Hematopoietic multipotent progenitor cell treated with erythropoietin and hydrocortisone succinate and interleukin-3 and kit ligand, for 15 days (in vitro differentiated cells): Measurements from ENCODE around the gene SREK1IP1.
"Not testable (repeated sequence)": the region's sequence is repeated elsewhere in the genome, so short reads cannot be mapped to it uniquely, and the experiment has no call there.

Source experiments
- DNase-seq: peaks from one replicate; pipeline ENCODE4 v3.0.0-alpha.2; 2015; ENCODE audit warnings: low spot score

The SREK1IP1 gene

DNA sequence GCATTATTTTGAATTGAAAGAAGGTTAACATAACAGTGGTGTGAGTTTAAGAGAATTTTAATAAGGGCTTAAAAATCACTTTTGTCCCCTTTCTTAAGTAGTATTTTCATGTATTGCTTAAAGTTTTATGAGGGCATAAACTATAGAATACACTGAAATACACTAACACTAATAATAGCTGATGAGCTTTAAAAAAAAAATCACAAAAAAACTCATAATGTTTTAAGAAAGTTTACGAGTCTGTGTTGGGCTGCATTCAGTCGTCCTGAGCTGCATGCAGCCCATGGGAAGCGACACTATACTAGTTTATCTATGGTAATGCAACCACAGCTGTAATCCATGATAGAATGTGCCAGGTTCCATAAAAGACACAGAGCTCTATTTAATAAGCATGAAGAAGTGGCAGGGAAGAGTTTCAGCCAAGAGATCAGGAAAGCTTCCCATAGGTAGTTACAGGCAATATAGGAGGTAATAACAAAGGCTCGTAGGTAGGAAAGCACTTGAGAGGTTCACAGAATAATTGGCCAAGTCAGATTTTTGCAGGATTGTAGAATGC lies 4.5 kb downstream of the SREK1IP1 start:
- no peak for DNase-seq

- no peak for DNase-seq
Observed at GRCh38 chr5:64759960-64760660, 8.4 kb downstream of the SREK1IP1 start.

GRCh38 chr5:64758901-64759300 lies 9.6 kb downstream of the SREK1IP1 start:
- no peak for DNase-seq

GRCh38 chr5:64754066-64754465 lies 14.4 kb downstream of the SREK1IP1 start:
- DNase-seq: no peak

GRCh38 chr5:64749385-64749784 lies 19.1 kb downstream of the SREK1IP1 start:
- DNase-seq: no peak

DNA sequence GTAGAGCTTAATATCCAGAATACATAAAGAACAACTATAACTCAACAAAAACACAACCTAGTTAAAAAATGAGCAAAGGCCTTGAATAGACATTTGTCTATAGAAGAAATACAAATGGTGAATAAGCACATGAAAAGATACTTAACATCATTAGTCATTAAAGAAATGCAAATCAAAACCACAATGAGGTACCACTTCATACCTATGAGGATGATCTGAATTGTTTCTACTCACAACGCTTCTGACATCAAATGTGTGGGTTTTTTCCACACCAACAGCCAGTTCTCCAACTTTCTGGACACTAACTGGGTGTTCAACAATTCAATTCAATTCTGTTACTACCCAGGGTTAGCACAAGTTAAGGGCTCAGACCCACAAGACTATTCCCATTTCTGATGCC lies 22.0 kb downstream of the SREK1IP1 start:
- no peak for DNase-seq

DNA sequence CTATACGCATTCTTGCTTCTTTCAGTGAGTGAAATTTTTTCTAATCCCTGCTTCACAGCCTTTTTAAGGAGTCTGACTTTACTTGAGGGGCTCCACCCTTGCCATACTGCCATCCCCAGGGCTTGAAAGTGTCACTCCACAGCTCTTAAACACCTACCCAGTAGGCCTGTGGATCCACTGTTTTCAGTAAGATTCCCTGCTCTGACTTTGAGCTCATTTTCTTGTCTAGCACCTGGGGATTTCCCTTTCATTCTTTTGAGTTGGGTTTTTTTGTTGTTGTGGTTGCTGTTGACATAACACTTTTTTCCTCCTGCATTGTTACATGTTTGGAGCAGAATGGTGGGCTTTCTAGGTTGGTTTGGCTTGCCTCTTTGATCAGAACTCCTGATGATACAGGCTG lies 23.6 kb downstream of the SREK1IP1 start:
- no peak for DNase-seq

- no peak for DNase-seq
Observed at GRCh38 chr5:64742821-64743220, 25.7 kb downstream of the SREK1IP1 start.

DNA sequence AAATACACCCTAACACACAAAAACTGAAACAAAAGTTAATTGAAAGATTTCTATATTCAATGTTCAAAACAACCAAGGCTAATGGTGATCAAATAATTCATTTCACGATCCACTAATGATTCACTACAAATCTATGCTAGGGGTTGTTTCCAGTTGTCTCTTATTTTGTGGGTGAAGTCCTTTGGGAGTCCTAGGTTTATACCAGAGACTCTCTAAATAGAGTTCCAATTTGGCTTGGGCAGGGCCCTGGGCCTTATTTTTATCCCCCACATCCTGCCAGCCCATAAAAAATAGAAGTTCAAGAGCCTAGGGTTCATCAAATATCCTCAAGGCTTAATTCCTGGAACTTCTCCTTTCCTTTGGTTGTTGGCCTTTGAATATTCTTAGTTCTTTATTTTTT lies 26.1 kb downstream of the SREK1IP1 start:
- no peak for DNase-seq

GRCh38 chr5:64727150-64727549 lies 41.3 kb downstream of the SREK1IP1 start:
- no peak for DNase-seq

GRCh38 chr5:64722588-64722987 lies 45.9 kb downstream of the SREK1IP1 start:
- DNase-seq: no peak

- DNase-seq: not testable (repeated sequence)
Observed at GRCh38 chr5:64714495-64714894, 54.0 kb downstream of the SREK1IP1 start.

DNA sequence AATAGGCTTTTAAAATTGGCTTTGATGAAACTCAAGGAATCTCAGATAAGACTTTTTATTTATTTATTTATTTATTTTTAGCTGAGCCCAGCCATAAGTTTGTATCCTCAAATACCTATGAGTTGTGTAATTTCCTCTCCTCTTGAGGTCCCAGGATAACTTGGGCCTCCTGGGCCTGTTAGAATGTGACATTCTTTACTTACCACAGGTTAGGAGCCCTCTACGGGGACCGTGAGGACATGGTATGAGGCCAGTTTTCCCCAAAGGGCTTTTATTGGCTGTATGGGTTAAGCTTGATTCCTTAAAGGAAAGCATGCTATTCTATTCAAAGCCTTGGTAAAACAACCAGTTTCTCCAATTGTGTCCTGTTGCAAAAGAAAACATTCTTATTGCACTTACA lies 61.3 kb downstream of the SREK1IP1 start:
- DNase-seq: no peak

DNA sequence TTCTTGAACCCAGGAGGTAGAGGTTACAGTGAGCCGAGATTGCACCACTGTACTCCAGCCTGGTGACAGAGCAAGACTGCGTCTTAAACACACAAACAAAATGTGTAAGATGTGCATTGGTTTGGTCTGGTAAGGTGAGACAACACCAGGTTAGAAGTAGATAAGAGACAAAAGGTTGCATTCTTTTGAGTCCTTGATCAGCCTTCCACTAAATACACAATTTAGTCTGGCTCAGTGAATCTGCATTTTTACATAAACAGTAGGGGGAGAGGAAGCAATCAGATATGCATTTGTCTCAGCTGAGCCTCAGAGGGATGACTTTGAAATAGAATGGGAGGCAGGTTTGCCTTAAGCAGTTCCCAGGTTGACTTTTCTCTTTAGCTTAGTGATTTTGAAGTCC lies 62.4 kb downstream of the SREK1IP1 start:
- DNase-seq: not testable (repeated sequence)

DNA sequence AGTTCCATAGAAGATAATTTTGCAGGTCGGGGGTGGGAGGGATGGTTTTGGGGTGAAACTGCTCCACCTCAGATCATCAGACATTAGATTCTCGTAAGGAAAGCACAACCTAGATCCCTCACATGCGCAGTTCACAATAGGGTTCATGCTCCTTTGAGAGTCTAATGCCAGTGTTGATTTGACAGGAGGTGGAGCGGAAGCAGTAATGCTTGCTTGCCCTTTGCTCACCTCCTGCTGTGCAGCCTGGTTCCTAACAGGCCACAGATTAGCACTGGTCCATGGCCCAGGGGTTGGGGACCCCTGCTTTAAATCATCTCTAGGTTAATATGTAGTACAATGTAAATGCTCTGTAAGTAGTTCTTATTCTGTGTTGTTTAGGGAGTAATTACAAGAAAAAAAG lies 67.7 kb downstream of the SREK1IP1 start:
- no peak for DNase-seq

GRCh38 chr5:64696414-64696813 lies 72.1 kb downstream of the SREK1IP1 start:
- DNase-seq: not testable (repeated sequence)

- DNase-seq: no peak
Observed at GRCh38 chr5:64693636-64694035, 74.9 kb downstream of the SREK1IP1 start.

DNA sequence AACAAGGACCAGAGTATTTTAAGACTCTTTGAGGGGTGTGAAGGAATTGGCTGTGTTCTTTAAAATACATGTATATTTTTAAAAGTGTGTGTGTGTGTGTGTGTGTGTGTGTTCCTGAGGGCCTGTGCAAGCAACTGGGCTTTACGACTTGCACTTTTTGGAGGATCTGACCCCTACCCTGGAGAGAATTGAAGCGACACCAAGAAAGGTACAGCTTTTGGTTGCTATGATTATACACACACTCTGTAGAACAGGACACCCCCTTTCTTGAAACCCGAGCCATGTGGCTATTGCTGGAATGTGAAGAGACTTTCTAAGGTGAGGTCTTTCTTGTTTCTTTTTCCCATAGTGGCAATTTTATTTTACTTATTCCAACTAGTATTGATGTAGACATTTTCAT lies 77.2 kb downstream of the SREK1IP1 start:
- no peak for DNase-seq

GRCh38 chr5:64690417-64691151 lies 77.9 kb downstream of the SREK1IP1 start, which contains the start of gene SHISAL2B:
SHISAL2B (plus strand) TSS chr5:64690503; CDS start chr5:64690624, 121 bp downstream.
- no peak for DNase-seq

DNA sequence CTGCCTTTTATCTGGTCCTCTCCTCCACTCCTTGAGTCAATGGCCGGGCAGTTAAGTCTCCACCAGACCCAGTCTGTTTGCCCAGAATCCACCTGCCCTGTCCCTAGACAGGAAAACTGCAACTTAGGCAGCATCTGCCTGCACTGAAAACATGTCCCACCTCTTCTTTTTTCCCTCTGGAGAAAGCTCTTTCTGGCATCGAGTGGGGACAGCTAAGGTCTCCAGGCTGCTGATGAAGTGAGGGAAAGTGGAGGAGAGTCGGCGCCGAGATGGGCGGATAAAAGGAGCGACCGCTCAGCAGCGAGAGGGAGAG lies 78.4 kb downstream of the SREK1IP1 start:
- DNase-seq: no peak

DNA sequence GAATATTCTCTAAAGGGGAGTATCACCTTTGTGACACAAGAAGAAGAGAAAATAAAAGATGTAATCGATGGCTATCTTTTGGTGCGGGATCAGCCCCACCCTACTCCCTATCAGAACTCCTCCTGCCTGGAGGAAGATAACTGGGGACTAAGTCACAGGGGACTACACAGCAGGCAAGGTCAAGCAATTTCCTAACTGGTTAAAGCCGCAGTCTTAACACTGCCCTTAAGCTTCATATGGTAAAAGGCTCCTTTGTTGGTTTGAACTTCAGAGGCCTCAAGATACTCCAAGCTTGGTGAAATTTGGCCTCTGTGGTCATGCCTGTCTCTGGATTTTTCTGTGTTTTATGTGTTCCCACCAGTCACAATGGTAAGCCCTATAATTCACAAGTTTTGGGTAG lies 79.5 kb downstream of the SREK1IP1 start:
- no peak for DNase-seq

DNA sequence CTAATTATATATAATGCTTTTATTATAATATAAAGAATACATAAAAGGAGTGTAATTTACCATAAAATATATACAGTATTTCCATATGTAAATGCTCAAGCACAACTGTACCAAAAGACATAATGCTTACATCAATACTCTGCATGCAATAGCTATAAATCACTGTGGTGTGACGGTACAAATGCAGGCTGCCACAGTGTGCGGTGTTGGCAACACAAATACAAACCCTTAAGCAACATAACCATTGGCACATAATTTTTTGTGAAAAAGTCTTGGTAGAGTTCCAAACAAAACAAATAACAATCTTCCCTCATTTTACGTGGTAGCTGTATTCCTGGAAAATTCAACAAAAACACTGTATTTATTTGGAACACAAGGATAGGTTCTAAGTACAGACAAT lies 80.1 kb downstream of the SREK1IP1 start:
- DNase-seq: no peak

DNA sequence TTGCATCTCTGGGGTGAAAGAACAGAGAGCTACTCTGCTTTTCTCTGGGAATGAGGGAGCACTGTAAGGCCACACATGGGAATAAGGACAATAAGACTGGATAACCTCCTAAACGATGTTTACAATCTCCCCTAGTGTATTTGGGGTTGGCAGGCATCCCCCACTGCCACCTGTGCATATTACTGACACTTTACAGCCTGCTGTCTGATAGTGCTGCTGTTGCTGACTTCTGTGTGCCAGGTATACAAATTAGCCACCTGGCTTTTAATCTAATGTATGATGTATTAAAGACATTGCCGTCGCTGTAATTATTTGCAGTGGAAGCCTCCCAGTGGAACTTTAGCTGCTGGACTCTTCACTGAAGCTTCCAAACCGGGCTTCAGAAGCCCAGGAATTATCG lies 82.6 kb downstream of the SREK1IP1 start:
- no peak for DNase-seq

DNA sequence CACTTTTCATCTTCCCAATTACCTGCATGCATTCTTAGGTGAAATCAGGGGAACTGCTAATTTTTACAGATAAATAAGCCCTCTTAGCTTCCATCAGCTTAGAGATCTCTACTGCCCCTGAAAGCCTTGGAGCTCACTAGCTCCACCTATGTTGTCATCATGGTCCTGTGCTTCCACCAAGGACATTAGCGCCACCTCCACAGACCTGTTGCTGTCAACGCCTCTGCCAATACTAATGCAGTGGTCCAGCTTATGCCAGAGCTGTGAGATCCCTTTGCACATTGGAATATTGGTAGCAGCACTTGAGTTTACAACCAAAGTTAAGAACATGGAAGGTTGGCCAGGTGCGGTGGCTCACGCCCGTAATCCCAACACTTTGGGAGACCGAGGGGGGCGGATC lies 85.9 kb downstream of the SREK1IP1 start:
- no peak for DNase-seq
